Prostate gland (tissue), 2 donors: ENCODE measurements around the gene ANKRD13D. TPM values are rescaled to one million over a fixed set of nuclear protein-coding genes. Genes with fewer than 3 reads are reported as not detected.

Experiments
- DNase-seq: peaks from one replicate; pipeline ENCODE4 v3.0.0-alpha.2; 2019; ENCODE audit warnings: low spot score
- H3K27ac ChIP-seq, 2 donors: fragments of 200-600 bp; sonication (generic); 2 replicates each; pipeline ENCODE4 v1.5.1; 2017 to 2019
- H3K27me3 ChIP-seq: fragments of 200-600 bp; sonication (generic); replicated peaks from 2 replicates; pipeline ENCODE4 v1.5.1; 2019; ENCODE audit not compliant: insufficient read depth
- H3K36me3 ChIP-seq, 2 donors: fragments of 200-600 bp; sonication (generic); 1 replicate in 1 of 2; 2 replicates in 1 of 2; pipeline versions ENCODE4 v1.5.1 to v1.8.1; 2017 to 2019
- H3K4me1 ChIP-seq: fragments of 200-600 bp; sonication (generic); replicated peaks from 2 replicates; pipeline ENCODE4 v1.5.1; 2019
- H3K4me3 ChIP-seq, 2 donors: fragments of 200-600 bp; sonication (generic); 2 replicates each; pipeline ENCODE4 v1.5.1; 2017 to 2019
- H3K9me3 ChIP-seq: fragments of 200-600 bp; sonication (generic); 2 replicates; pipeline ENCODE4 v1.5.1; 2017
- CTCF ChIP-seq, 4 experiments: fragments of 200-600 bp in 2 of 4; fragments of 450-650 bp in 2 of 4; sonication (generic) in 2 of 4; IDR thresholded peaks; 1 replicate in 3 of 4; 2 replicates in 1 of 4; pipeline ENCODE4 v1.5.1; 2016 to 2019; ENCODE audit warnings: antibody characterized with exemption in 4 of 4, mild to moderate bottlenecking in 2 of 4, moderate library complexity in 2 of 4
- POLR2A ChIP-seq: fragments of 450-650 bp; IDR thresholded peaks from one replicate; pipeline ENCODE4 v1.6.1; 2016; ENCODE audit warnings: antibody characterized with exemption, mild to moderate bottlenecking
- POLR2AphosphoS5 ChIP-seq: sonication (generic); formaldehyde crosslinking; IDR thresholded peaks from one replicate; pipeline ENCODE4 v1.6.1; 2017; ENCODE audit warnings: antibody characterized with exemption
- WGBS: methylation state at CpG from one replicate; pipeline ENCODE4 v1.1.5; 2018; 5-methylcytosine and 5-hydroxymethylcytosine counted together
- intact Hi-C: fragments of 100-400 bp; cut with DNase I; formaldehyde crosslinking; loops from one replicate; pipeline ENCODE4 v1.14.2; 2022
- total RNA-seq, 2 donors: library from RNA; depleted of rRNA; stranded (reverse); fragments of >200 nt; gene quantifications; one replicate each; pipeline ENCODE4 v1.1.0, GENCODE V29; 2016

ANKRD13D gene
- total RNA-seq, 2 donors from 2014 or later = 35.9 to 75.3 TPM

DNA sequence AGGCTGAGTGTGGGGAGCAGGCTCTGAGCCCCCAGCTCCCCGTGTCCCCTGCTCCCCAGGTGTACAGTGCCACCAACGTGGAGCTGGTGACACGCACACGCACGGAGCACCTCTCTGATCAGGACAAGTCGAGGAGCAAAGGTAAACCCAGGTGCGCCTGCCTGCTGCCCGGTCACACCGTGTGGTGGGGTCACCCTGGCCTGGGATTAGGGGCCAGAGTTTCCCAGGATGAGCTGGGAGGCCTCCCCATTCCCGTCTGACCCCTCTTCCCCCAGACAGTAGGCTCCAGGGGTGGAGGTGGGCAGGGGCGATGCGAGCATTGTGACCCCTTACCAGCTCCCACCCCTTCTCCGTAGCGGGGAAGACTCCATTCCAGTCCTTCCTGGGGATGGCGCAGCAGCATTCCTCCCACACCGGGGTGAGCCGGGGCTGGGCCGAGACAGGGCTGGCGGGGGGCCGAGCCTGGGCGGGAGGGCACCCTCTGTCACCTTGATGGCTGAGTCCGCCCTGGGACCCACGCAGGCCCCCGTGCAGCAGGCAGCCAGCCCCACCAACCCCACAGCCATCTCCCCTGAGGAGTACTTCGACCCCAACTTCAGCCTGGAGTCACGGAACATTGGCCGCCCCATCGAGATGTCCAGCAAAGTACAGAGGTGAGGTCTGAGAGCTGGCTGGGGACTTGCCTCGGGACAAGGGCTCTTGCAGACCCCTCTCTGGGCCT lies 10.5 kb downstream of the ANKRD13D start:
- H3K27me3 ChIP-seq = no peaks in the 10 kb centered on the region
- H3K4me1 ChIP-seq = peaks cover 13% of the 10 kb centered on the region
- H3K4me3 ChIP-seq = no peak overlapping the region
- H3K36me3 ChIP-seq = peaks cover 0 to 9% of the 10 kb centered on the region in 2 donors
- H3K9me3 ChIP-seq = no peaks in the 10 kb centered on the region
- no peak for TF ChIP-seq POLR2A
- no peak for TF ChIP-seq CTCF (IDR thresholded peaks at IDR 0.05)
- no peak for TF ChIP-seq POLR2AphosphoS5
- no peak for DNase-seq
- intact Hi-C loops = loop anchor here (5.0 kb wide), 1 partner anchor 32 kb away; the partner anchor contains the start of gene GRK2
- no peak overlapping the region for H3K27ac ChIP-seq
- 94% methylated on average over 26 of the region's 29 CpGs for WGBS

- 95% methylated on average over 13 of the region's 13 CpGs for WGBS
- no peak for DNase-seq
- intact Hi-C loops = loop anchor here (5.0 kb wide), 1 partner anchor 33 kb away; the partner anchor contains the start of gene GRK2
These were observed 11.2 kb downstream of the ANKRD13D start for GRCh38 chr11:67300256-67300755.

DNA sequence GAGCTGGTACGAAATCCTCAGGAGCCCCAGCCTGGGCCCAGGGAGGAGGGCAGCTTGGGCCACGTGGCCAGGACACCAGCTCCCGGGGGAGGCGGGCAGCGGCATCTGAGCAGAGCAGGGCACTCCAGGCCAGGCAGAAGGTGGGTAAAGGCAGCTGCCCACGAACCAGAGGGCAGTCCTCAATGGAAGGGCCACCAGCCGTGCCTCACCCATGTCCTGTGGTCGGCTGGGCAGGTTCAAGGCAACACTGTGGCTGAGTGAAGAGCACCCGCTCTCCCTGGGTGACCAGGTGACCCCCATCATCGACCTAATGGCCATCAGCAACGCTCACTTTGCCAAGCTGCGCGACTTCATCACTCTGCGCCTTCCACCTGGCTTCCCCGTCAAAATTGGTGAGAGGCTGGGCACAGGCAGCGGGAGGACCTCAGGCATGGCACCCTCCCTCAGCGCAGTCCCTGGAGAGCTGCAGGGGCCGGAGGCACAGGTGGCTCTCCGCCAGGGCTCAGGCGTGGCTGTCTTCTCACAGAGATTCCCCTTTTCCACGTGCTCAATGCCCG lies 11.7 kb downstream of the ANKRD13D start:
- Histone ChIP-seq H3K27me3 (no peaks in the 10 kb centered on the region), H3K9me3 (no peaks in the 10 kb centered on the region), H3K36me3 (peaks cover 0 to 9% of the 10 kb centered on the region in 2 donors), H3K4me1 (peaks cover 13% of the 10 kb centered on the region), H3K27ac (no peak overlapping the region), H3K4me3 (no peak overlapping the region)
- TF ChIP-seq POLR2AphosphoS5 (no peak), CTCF (IDR thresholded peaks at IDR 0.05) (no peak)
- intact Hi-C loops = loop anchor here (5.0 kb wide), 1 partner anchor 34 kb away; the partner anchor contains the start of gene GRK2
- no peak for DNase-seq
- 86% methylated on average over 22 of the region's 22 CpGs for WGBS

More at GRCh38 chr11:67300256-67300755, 11.2 kb downstream of the ANKRD13D start:
- TF ChIP-seq POLR2AphosphoS5 = no peak
- TF ChIP-seq POLR2A = no peak
- TF ChIP-seq CTCF (IDR thresholded peaks at IDR 0.05) = no peak
- H3K27ac ChIP-seq = no peak overlapping the region
- peaks cover 13% of the 10 kb centered on the region for H3K4me1 ChIP-seq
- no peaks in the 10 kb centered on the region for H3K9me3 ChIP-seq
- H3K36me3 ChIP-seq = peaks cover 0 to 9% of the 10 kb centered on the region in 2 donors
- no peaks in the 10 kb centered on the region for H3K27me3 ChIP-seq
- no peak overlapping the region for H3K4me3 ChIP-seq

- peaks cover 13% of the 10 kb centered on the region for H3K4me1 ChIP-seq
- peaks cover 0 to 9% of the 10 kb centered on the region in 2 donors for H3K36me3 ChIP-seq
- H3K4me3 ChIP-seq = no peak overlapping the region
- no peak for DNase-seq
- intact Hi-C loops = loop anchor here (5.0 kb wide), 1 partner anchor 34 kb away; the partner anchor contains the start of gene GRK2
- 91% methylated on average over 28 of the region's 28 CpGs for WGBS
- H3K27me3 ChIP-seq = no peaks in the 10 kb centered on the region
- peak overlapping the region; percentile 89 to 91 for H3K27ac ChIP-seq
- no peak for TF ChIP-seq POLR2AphosphoS5
- TF ChIP-seq CTCF (IDR thresholded peaks at IDR 0.05) = no peak
- no peak for TF ChIP-seq POLR2A
- no peaks in the 10 kb centered on the region for H3K9me3 ChIP-seq
These were observed 12.3 kb downstream of the ANKRD13D start for GRCh38 chr11:67301313-67301921.
